HuH-7.5 (cell line): Measurements from ENCODE around the gene FTSJ3.

Source experiments
- DNase-seq: peaks from one replicate; pipeline ENCODE4 v3.0.0; 2011; ENCODE audit warnings: low spot score

The FTSJ3 gene

DNA sequence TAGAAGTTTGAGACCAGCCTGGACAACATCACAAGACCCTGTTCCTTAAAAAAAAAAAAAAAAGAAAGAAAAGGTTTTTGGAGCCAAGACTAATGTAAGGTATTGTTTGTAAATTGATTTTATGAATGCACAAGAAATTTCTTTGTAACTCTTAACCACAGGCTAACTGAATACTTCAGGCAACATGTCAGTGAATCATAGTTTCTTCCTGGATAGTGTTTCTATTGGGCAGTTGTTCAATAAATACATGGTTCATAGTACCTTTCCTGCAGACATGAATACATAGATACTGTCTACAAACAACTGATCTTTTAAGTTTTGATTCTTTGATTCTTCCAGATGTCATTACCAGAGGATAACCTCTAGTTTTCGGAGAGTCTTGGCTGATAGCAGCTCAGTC lies 41.9 kb downstream of the FTSJ3 start:
- no peak for DNase-seq

DNA sequence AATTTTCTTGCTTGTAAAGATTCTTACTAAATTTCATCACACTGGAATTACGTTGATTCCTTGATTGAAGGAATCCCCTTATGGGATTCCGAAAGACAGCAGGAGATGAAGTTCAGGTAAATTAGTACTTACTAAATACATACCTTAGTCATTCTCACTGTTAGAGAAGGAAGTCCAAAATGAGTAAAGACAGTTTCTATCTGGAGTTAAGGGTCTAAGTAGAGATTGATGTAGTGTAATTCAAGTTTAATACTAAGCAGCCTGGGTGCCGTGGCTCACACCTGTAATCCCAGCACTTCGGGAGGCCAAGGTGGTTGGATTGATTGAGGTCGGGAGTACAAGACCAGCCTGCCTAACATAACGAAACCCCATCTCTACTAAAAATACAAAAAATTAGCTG lies 43.9 kb downstream of the FTSJ3 start:
- no peak for DNase-seq

DNA sequence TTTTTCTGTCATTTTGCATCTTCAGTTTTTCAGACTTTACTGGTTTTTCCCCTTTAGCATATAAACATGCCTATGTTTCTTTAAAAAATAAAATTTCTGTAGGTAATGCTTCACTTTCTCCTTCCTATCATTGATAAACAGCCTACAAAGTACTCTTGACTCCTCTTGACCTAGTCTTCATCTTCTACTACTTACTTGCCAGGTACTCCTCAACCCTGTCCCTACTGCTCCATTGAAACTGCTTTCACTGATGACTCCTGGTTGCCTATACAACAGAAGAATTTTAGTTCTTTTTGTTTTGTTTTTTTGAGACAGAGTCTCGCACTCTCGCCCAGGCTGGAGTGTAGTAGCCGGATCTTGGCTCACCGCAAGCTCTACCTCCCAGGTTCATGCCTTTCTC lies 46.5 kb downstream of the FTSJ3 start:
- DNase-seq: no peak

DNA sequence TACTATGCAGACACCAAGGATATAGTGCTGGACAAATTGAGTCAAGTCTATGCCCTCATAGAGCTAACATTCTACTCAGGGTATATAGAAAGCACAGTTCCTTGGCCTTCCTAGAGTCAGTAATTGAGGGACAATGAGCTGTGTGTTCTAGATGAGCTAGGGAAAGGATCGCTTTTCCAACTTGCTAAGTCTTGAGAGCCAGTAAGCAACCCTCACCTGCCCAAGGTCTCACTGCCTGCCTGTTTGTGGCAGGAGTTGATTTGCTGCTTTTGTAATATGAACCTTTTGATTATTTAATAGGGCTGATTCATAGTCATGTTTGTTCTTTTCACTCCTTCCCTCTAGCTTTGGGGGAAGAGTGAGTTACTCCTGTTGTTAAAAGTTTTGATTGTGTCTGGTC lies 47.0 kb downstream of the FTSJ3 start:
- no peak for DNase-seq

GRCh38 chr17:63775420-63775819 lies 52.0 kb downstream of the FTSJ3 start:
- DNase-seq: no peak

DNA sequence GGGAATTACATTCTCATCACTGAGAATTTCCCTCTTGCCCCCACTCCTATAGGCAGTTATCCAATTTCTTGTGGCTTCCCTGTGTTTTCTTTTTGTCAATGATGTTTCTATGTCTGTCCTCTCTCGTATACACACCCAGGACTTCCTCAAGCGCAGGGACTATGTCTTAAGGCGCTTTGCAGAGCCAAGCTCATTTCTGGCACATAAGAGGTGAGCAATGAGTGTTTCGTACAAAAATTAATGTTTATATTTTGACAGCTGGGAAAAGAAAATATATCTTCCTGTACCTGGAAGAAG lies 52.5 kb downstream of the FTSJ3 start:
- DNase-seq: no peak

DNA sequence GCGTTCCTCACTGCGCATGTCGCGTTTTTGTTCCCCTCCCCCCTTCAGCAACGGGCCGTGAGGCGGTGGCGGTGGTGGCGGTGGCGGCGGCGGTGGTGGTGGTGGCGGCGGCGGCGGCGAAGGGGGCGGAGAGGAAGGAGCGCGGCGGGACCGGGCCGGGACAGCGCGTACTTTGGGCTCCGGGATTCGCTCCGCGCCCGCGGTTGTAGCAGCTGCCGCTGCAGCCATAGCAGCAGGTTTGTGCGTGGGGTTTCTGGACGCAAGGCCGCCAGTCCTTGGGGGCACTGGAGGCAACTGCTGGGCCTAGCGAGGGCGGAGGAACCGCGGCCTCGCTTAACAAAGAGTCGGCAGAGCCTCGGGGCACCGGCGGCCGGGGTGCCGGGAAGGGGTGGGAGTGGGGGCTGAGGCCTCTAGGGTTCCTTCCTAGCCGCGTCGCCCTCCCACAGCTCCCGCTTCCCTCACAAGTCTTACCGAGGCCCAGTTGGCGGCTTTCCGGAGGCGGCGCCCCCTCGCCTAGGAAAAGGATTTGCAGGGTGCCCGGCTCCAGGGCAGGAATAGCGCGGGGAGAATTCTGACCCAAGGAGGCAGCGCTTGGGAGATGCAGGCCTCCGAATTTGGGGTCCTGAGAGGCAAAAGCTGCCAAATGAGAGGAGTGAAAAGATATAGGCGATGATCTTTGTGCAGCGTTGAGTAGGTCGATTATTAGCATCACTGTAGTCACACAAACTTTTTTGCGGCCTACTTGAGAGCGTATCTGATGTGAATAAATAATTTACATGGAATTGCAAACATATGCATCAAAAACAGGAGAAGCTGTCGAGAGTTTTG lies 53.1 kb downstream of the FTSJ3 start, which contains the start of gene DDX42:
DDX42 (plus strand) TSS at position 30 of the 828 bp plus-strand sequence. CDS start 12,880 bp downstream, outside the sequence.
- DNase-seq: peak; percentile 53

DNA sequence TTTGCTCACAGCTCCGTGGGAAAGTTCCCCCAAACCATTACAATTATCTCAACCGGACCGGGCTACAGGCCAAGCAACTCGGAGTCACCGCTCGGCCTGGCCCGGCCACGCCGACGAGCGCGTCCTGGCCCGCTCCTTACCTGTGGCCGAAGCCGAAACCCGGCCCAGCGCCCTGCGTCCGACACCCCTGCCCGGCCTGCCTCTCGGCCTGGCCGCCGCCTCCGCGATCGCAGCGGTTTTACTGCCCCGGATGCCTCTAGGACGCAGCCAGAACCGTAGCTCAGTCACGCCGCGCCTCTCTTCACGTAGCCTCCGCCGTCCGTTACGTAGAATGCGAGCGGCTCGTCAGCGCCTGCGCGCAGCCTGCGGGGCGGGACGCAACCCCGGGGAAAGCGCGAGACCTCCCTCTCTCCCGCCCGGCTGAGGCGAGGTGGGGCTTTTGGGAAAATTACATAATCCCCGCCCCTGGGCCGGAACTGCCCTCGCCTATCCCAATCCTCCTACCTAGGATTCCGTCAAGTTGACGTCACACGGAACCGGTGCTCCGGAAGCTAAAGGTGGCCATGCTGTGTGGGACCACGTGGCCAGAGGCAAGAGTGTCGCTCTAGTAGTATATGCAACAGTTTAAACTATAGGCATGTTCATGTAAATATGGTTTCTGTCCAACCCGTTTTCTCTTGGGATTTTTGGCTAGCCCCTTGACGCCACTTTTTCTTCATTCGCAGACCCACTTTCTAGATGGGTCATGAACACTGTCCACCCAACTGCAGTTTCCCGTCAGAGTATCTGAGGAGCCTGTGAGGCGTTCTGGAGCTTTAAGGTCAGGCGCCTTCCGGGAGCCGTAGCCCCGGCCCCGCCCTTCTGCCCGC lies 54.0 kb downstream of the FTSJ3 start, which contains the start of gene CCDC47:
CCDC47 (minus strand) TSS at position 326 of the 869 bp plus-strand sequence. CDS start 7,422 bp downstream, outside the sequence.
- peak; percentile 97 for DNase-seq

GRCh38 chr17:63772801-63773271 lies 54.6 kb downstream of the FTSJ3 start:
- DNase-seq: no peak
